HG02610 (cell line): ENCODE measurements around the gene TNFRSF14.
"Not testable (repeated sequence)": the region's sequence is repeated elsewhere in the genome, so short reads cannot be mapped to it uniquely, and the experiment has no call there.

Experiments
- ATAC-seq: cut with Tn5 transposase; IDR thresholded peaks from one replicate; pipeline ENCODE4 v1.9.1; 2021; ENCODE audit warnings: mild to moderate bottlenecking, moderate library complexity; ENCODE audit not compliant: unreplicated experiment

Gene TNFRSF14

GRCh38 chr1:2537784-2538115, 18.4 kb upstream of the TNFRSF14 start:
- ATAC-seq = no peak

GRCh38 chr1:2538376-2538775, 17.8 kb upstream of the TNFRSF14 start:
- no peak for ATAC-seq

- ATAC-seq = no peak
Measured at GRCh38 chr1:2538872-2539271, 17.3 kb upstream of the TNFRSF14 start.

- no peak for ATAC-seq
Measured at GRCh38 chr1:2539312-2539907, 16.8 kb upstream of the TNFRSF14 start.

- no peak for ATAC-seq
Measured at GRCh38 chr1:2540816-2541492, 15.2 kb upstream of the TNFRSF14 start.

- no peak for ATAC-seq
Measured at GRCh38 chr1:2541619-2542245, 14.4 kb upstream of the TNFRSF14 start.

GRCh38 chr1:2542246-2542915, 13.8 kb upstream of the TNFRSF14 start:
- no peak for ATAC-seq

- no peak for ATAC-seq
Measured at GRCh38 chr1:2543543-2544092, 12.6 kb upstream of the TNFRSF14 start.

- ATAC-seq = no peak
Measured at GRCh38 chr1:2544093-2544874, 11.9 kb upstream of the TNFRSF14 start.

- no peak for ATAC-seq
Measured at GRCh38 chr1:2544875-2545640, 11.1 kb upstream of the TNFRSF14 start.

- ATAC-seq = peak; percentile 24
Measured at GRCh38 chr1:2545754-2546514, 10.2 kb upstream of the TNFRSF14 start.

GRCh38 chr1:2546515-2547209, 9.5 kb upstream of the TNFRSF14 start:
- ATAC-seq = peak; percentile 25

GRCh38 chr1:2547210-2548067, 8.7 kb upstream of the TNFRSF14 start:
- peak; percentile 0 for ATAC-seq

GRCh38 chr1:2548068-2548589, 8.0 kb upstream of the TNFRSF14 start:
- ATAC-seq = peak; percentile 20

GRCh38 chr1:2549367-2550029, 6.7 kb upstream of the TNFRSF14 start:
- ATAC-seq = not testable (repeated sequence)

- not testable (repeated sequence) for ATAC-seq
Measured at GRCh38 chr1:2550309-2550861, 5.8 kb upstream of the TNFRSF14 start.

GRCh38 chr1:2551544-2551943, 4.6 kb upstream of the TNFRSF14 start:
- not testable (repeated sequence) for ATAC-seq
